H9 (cell line): ENCODE measurements around the gene POLR3B. TPM values are rescaled to one million over a fixed set of nuclear protein-coding genes. Genes with fewer than 3 reads are reported as not detected.

Experiments used
- DNase-seq: peaks from one replicate; pipeline ENCODE4 v3.0.0-alpha.2; 2017
- H2AFZ ChIP-seq: one replicate; pipeline ENCODE4 v1.6.1; 2013; ENCODE audit warnings: mild to moderate bottlenecking, low read length, control low read depth, moderate library complexity
- H2AK5ac ChIP-seq: 2 replicates; pipeline ENCODE4 v1.6.1; 2013; ENCODE audit warnings: low read length, control low read depth, mixed read lengths; ENCODE audit not compliant: insufficient read length
- H2BK120ac ChIP-seq: one replicate; pipeline ENCODE4 v1.6.1; 2013; ENCODE audit warnings: low read depth, mild to moderate bottlenecking, low read length, control low read depth, inconsistent platforms; ENCODE audit not compliant: poor library complexity, severe bottlenecking
- H2BK12ac ChIP-seq: 2 replicates; pipeline ENCODE4 v1.6.1; 2013; ENCODE audit warnings: low read length, control low read depth, mixed read lengths, low read depth; ENCODE audit not compliant: insufficient read length
- H2BK15ac ChIP-seq: 2 replicates; pipeline ENCODE4 v1.6.1; 2013; ENCODE audit warnings: low read depth, low read length, control low read depth
- H2BK20ac ChIP-seq: one replicate; pipeline ENCODE4 v1.6.1; 2013; ENCODE audit warnings: low read depth, mild to moderate bottlenecking, low read length, control low read depth, inconsistent platforms; ENCODE audit not compliant: poor library complexity, severe bottlenecking
- H2BK5ac ChIP-seq: 2 replicates; pipeline ENCODE4 v1.6.1; 2013; ENCODE audit warnings: low read length, control low read depth, mixed read lengths; ENCODE audit not compliant: insufficient read length
- H3K14ac ChIP-seq: 2 replicates; pipeline ENCODE4 v1.6.1; 2013; ENCODE audit warnings: low read length, control low read depth; ENCODE audit not compliant: insufficient read depth
- H3K18ac ChIP-seq: 2 replicates; pipeline ENCODE4 v1.6.1; 2013; ENCODE audit warnings: low read depth, mild to moderate bottlenecking, mixed read lengths, low read length, control low read depth; ENCODE audit not compliant: insufficient read length
- H3K23ac ChIP-seq: 2 replicates; pipeline ENCODE4 v1.6.1; 2013; ENCODE audit warnings: low read length, control low read depth, mixed read lengths, low read depth; ENCODE audit not compliant: insufficient read length
- H3K23me2 ChIP-seq: 2 replicates; pipeline ENCODE4 v1.6.1; 2013; ENCODE audit warnings: low read depth, mild to moderate bottlenecking, mixed read lengths, low read length, control low read depth; ENCODE audit not compliant: insufficient read length, poor library complexity, severe bottlenecking
- H3K27ac ChIP-seq: 2 replicates; pipeline ENCODE4 v1.5.1; 2013; ENCODE audit warnings: low read length, control low read depth, mixed read lengths, low read depth; ENCODE audit not compliant: insufficient read length
- H3K27me3 ChIP-seq: 2 replicates; pipeline ENCODE4 v1.6.1; 2013; ENCODE audit warnings: low read length, control low read depth, inconsistent platforms; ENCODE audit not compliant: insufficient read depth
- H3K4ac ChIP-seq: 2 replicates; pipeline ENCODE4 v1.6.1; 2013; ENCODE audit warnings: low read depth, mild to moderate bottlenecking, control low read depth, inconsistent platforms, low read length, moderate library complexity
- H3K4me1 ChIP-seq: 2 replicates; pipeline ENCODE4 v1.6.1; 2013; ENCODE audit warnings: low read length, control low read depth, inconsistent platforms; ENCODE audit not compliant: insufficient read depth
- H3K4me2 ChIP-seq: 2 replicates; pipeline ENCODE4 v1.6.1; 2013; ENCODE audit warnings: low read length, control low read depth, mixed read lengths; ENCODE audit not compliant: insufficient read length, insufficient read depth
- H3K56ac ChIP-seq: 2 replicates; pipeline ENCODE4 v1.6.1; 2013; ENCODE audit warnings: low read depth, mild to moderate bottlenecking, mixed read lengths, low read length, control low read depth; ENCODE audit not compliant: insufficient read length
- H3K79me1 ChIP-seq: 2 replicates; pipeline ENCODE4 v1.6.1; 2013; ENCODE audit warnings: low read depth, mild to moderate bottlenecking, moderate library complexity, low read length, control low read depth, inconsistent platforms; ENCODE audit not compliant: insufficient read depth, poor library complexity, severe bottlenecking
- H3K79me2 ChIP-seq: 2 replicates; pipeline ENCODE4 v1.6.1; 2013; ENCODE audit warnings: low read length, control low read depth, inconsistent platforms; ENCODE audit not compliant: insufficient read depth
- H3K9ac ChIP-seq: 2 replicates; pipeline ENCODE4 v1.6.1; 2013; ENCODE audit warnings: low read length, control low read depth, mixed read lengths; ENCODE audit not compliant: insufficient read length; ENCODE audit errors: extremely low read depth
- H3K9me3 ChIP-seq: one replicate; pipeline ENCODE4 v1.6.1; 2013; ENCODE audit warnings: low read depth, low read length, inconsistent platforms; ENCODE audit not compliant: control insufficient read depth
- H3T11ph ChIP-seq: one replicate; pipeline ENCODE4 v1.6.1; 2013; ENCODE audit warnings: mild to moderate bottlenecking, low read length, control low read depth, inconsistent platforms
- H4K20me1 ChIP-seq: one replicate; pipeline ENCODE4 v1.6.1; 2013; ENCODE audit not compliant: control insufficient read depth, insufficient read length, insufficient read depth
- H4K5ac ChIP-seq: 2 replicates; pipeline ENCODE4 v1.6.1; 2013; ENCODE audit warnings: low read depth, mild to moderate bottlenecking, mixed read lengths, low read length, control low read depth; ENCODE audit not compliant: insufficient read length
- H4K8ac ChIP-seq: replicated peaks from 2 replicates; pipeline ENCODE4 v1.6.1; 2013; ENCODE audit warnings: low read length, control low read depth, mixed read lengths, low read depth; ENCODE audit not compliant: insufficient read length
- H4K91ac ChIP-seq: 2 replicates; pipeline ENCODE4 v1.6.1; 2013; ENCODE audit warnings: low read depth, mild to moderate bottlenecking, moderate library complexity, mixed read lengths, low read length, control low read depth; ENCODE audit not compliant: insufficient read length
- H3K27ac Mint-ChIP-seq, 3 experiments: 2 replicates in 2 of 3; 3 replicates in 1 of 3; pipeline ENCODE4 v1.8.0; 2020 to 2021; ENCODE audit warnings: mixed read lengths in 3 of 3, mild to moderate bottlenecking in 1 of 3, moderate library complexity in 1 of 3
- H3K27me3 Mint-ChIP-seq: 2 replicates; pipeline ENCODE4 v1.8.0; 2021; ENCODE audit warnings: low read depth, mild to moderate bottlenecking, moderate library complexity, mixed read lengths
- H3K36me3 Mint-ChIP-seq, 3 experiments: 2 replicates in 2 of 3; 3 replicates in 1 of 3; pipeline ENCODE4 v1.8.0; 2020 to 2021; ENCODE audit warnings: low read depth in 3 of 3, mixed read lengths in 3 of 3; ENCODE audit not compliant: insufficient read depth in 1 of 3
- H3K4me1 Mint-ChIP-seq, 2 experiments: 2 replicates each; pipeline ENCODE4 v1.8.0; 2020; ENCODE audit warnings: mixed read lengths in 2 of 2
- H3K4me3 Mint-ChIP-seq, 2 experiments: 2 replicates in 1 of 2; 3 replicates in 1 of 2; pipeline ENCODE4 v1.8.0; 2020 to 2021; ENCODE audit warnings: mild to moderate bottlenecking in 2 of 2, mixed read lengths in 2 of 2, moderate library complexity in 1 of 2
- H3K9me3 Mint-ChIP-seq, 2 experiments: 2 replicates in 1 of 2; 3 replicates in 1 of 2; pipeline ENCODE4 v1.8.0; 2020; ENCODE audit warnings: mild to moderate bottlenecking in 2 of 2, mixed read lengths in 2 of 2, moderate library complexity in 1 of 2
- WGBS: extraction: QIAGEN DNeasy Blood & Tissue Kit; methylation state at CpG from one replicate; pipeline ENCODE4 v1.1.7; 2013; ENCODE audit warnings: missing lambda C conversion rate, low lambda C conversion rate, mixed read lengths; ENCODE audit not compliant: insufficient read length; ENCODE audit errors: extremely low coverage; 5-methylcytosine and 5-hydroxymethylcytosine counted together
- total RNA-seq: library from RNA; stranded (reverse); gene quantifications from 2 replicates; pipeline ENCODE4 v1.2.1, GENCODE V29; 2021
- TF ChIP-seq, protein P1 (sequence below): fragments of 200-600 bp; sonication (generic); conservative IDR thresholded peaks from 3 replicates; pipeline ENCODE4 v1.8.0; 2021; ENCODE audit warnings: antibody characterized with exemption, mild to moderate bottlenecking

The POLR3B gene
- total RNA-seq, 1 experiment from 2014 or later, result 13.4 TPM

- Histone ChIP-seq H4K5ac (no peak overlapping the region), H3T11ph (no peak overlapping the region), H2BK15ac (no peak overlapping the region), H3K79me1 (no peaks in the 10 kb centered on the region), H3K27me3 (no peaks in the 10 kb centered on the region), H2BK120ac (no peak overlapping the region), H2BK12ac (no peak overlapping the region), H2AK5ac (no peak overlapping the region), H3K18ac (no peak overlapping the region), H3K9ac (no peak overlapping the region), H3K4me1 (no peaks in the 10 kb centered on the region; the same call in 1 of the 2 replicates), H2AFZ (no peak overlapping the region), H3K14ac (no peak overlapping the region), H4K8ac (no peak overlapping the region), H4K91ac (no peak overlapping the region), H2BK20ac (no peak overlapping the region), H3K27ac (no peak overlapping the region), H3K4ac (no peak overlapping the region), H3K56ac (no peak overlapping the region), H3K79me2 (no peaks in the 10 kb centered on the region), H3K23me2 (no peaks in the 10 kb centered on the region), H3K4me2 (no peak overlapping the region), H4K20me1 (no peaks in the 10 kb centered on the region), H3K9me3 (peaks cover 2% of the 10 kb centered on the region), H2BK5ac (no peak overlapping the region), H3K23ac (no peak overlapping the region)
- H3K9me3 Mint-ChIP-seq, result peaks cover 7 to 15% of the 10 kb centered on the region in 2 experiments
- H3K4me1 Mint-ChIP-seq, result peaks cover 0 to 1% of the 10 kb centered on the region in 2 experiments; a peak in 2 of 4 replicates
- H3K27ac Mint-ChIP-seq, result no peak overlapping the region
- no peak for DNase-seq
- peaks cover 32 to 46% (median 43%) of the 10 kb centered on the region in 3 experiments for H3K36me3 Mint-ChIP-seq
- H3K4me3 Mint-ChIP-seq, result no peak overlapping the region
- WGBS, result no CpG with 5 or more reads among the region's 1 CpG
- H3K27me3 Mint-ChIP-seq, result no peaks in the 10 kb centered on the region
- TF ChIP-seq, protein P1, sequence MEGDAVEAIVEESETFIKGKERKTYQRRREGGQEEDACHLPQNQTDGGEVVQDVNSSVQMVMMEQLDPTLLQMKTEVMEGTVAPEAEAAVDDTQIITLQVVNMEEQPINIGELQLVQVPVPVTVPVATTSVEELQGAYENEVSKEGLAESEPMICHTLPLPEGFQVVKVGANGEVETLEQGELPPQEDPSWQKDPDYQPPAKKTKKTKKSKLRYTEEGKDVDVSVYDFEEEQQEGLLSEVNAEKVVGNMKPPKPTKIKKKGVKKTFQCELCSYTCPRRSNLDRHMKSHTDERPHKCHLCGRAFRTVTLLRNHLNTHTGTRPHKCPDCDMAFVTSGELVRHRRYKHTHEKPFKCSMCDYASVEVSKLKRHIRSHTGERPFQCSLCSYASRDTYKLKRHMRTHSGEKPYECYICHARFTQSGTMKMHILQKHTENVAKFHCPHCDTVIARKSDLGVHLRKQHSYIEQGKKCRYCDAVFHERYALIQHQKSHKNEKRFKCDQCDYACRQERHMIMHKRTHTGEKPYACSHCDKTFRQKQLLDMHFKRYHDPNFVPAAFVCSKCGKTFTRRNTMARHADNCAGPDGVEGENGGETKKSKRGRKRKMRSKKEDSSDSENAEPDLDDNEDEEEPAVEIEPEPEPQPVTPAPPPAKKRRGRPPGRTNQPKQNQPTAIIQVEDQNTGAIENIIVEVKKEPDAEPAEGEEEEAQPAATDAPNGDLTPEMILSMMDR, result no peak
Measured at GRCh38 chr12:106392759-106393158, 35.2 kb downstream of the POLR3B start.
